Endothelial cell (in vitro differentiated cells): ENCODE results near the gene IL24. TPM values are rescaled to one million over a fixed set of nuclear protein-coding genes. Genes with fewer than 3 reads are reported as not detected.

ENCODE experiments used
- DNase-seq: peaks from one replicate; pipeline ENCODE4 v3.0.0; 2021; ENCODE audit warnings: low spot score
- H3K27ac Mint-ChIP-seq: one replicate; pipeline ENCODE4 v1.8.0; 2021; ENCODE audit warnings: mixed read lengths, inconsistent platforms; ENCODE audit not compliant: unreplicated experiment
- H3K27me3 Mint-ChIP-seq: one replicate; pipeline ENCODE4 v1.8.0; 2021; ENCODE audit warnings: mild to moderate bottlenecking, moderate library complexity, mixed read lengths, inconsistent platforms; ENCODE audit not compliant: unreplicated experiment
- H3K36me3 Mint-ChIP-seq: one replicate; pipeline ENCODE4 v1.8.0; 2021; ENCODE audit warnings: mild to moderate bottlenecking, low read depth, mixed read lengths, inconsistent platforms; ENCODE audit not compliant: unreplicated experiment
- H3K4me1 Mint-ChIP-seq: one replicate; pipeline ENCODE4 v1.8.0; 2021; ENCODE audit warnings: mild to moderate bottlenecking, mixed read lengths, inconsistent platforms; ENCODE audit not compliant: unreplicated experiment
- H3K4me3 Mint-ChIP-seq: one replicate; pipeline ENCODE4 v1.8.0; 2021; ENCODE audit warnings: mild to moderate bottlenecking, mixed read lengths, inconsistent platforms; ENCODE audit not compliant: unreplicated experiment
- H3K9me3 Mint-ChIP-seq: one replicate; pipeline ENCODE4 v1.8.0; 2021; ENCODE audit warnings: mixed read lengths, inconsistent platforms; ENCODE audit not compliant: unreplicated experiment
- CTCF ChIP-seq: fragments of 200-600 bp; sonication (generic); IDR thresholded peaks from one replicate; pipeline ENCODE4 v1.5.0; 2021; ENCODE audit warnings: antibody characterized with exemption; ENCODE audit not compliant: unreplicated experiment
- total RNA-seq: library from RNA; stranded (reverse); fragmentation: NEBNext Ultra II Directional; extraction: Animal tissue kit (Norgen Biotek cat#: 25700); gene quantifications from one replicate; pipeline ENCODE4 v1.2.1, GENCODE V29; 2021; ENCODE audit not compliant: unreplicated experiment

Gene IL24
- total RNA-seq, 1 donor from 2014 or later = not detected

- peaks cover 4% of the 10 kb centered on the region for H3K9me3 Mint-ChIP-seq
Measured at GRCh38 chr1:206880314-206880713, 16.9 kb upstream of the IL24 start.

DNA sequence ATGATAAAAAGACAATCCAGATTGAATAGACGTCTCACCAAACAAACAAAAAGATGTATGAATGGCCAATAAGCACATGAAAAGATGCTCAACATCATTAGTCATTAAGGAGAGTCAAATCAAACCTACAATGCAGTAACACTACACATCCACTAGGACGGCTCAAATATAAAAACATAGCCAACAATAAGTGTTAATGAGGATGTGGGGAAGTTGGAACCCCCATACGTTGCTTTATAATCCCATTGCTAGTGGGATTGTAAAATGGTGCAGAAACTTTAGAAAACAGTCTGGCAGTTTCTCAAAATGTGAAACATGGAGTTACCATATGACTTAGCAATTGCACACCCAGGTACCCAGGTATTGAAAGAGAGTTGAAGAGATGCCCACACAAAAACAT is 14.7 kb upstream of the IL24 start:
- peaks cover under 1% of the 10 kb centered on the region for H3K36me3 Mint-ChIP-seq
- DNase-seq = no peak
- no peaks in the 10 kb centered on the region for H3K9me3 Mint-ChIP-seq
- no peaks in the 10 kb centered on the region for H3K27me3 Mint-ChIP-seq
- no peaks in the 10 kb centered on the region for H3K4me1 Mint-ChIP-seq
- peak; percentile 52 for TF ChIP-seq CTCF
- no peak overlapping the region for H3K27ac Mint-ChIP-seq
- H3K4me3 Mint-ChIP-seq = no peak overlapping the region

More at GRCh38 chr1:206880314-206880713, 16.9 kb upstream of the IL24 start:
- no peak for TF ChIP-seq CTCF
- DNase-seq = no peak
- no peaks in the 10 kb centered on the region for H3K27me3 Mint-ChIP-seq
- peaks cover 3% of the 10 kb centered on the region for H3K36me3 Mint-ChIP-seq
- H3K27ac Mint-ChIP-seq = no peak overlapping the region
- no peak overlapping the region for H3K4me3 Mint-ChIP-seq
- no peaks in the 10 kb centered on the region for H3K4me1 Mint-ChIP-seq

DNA sequence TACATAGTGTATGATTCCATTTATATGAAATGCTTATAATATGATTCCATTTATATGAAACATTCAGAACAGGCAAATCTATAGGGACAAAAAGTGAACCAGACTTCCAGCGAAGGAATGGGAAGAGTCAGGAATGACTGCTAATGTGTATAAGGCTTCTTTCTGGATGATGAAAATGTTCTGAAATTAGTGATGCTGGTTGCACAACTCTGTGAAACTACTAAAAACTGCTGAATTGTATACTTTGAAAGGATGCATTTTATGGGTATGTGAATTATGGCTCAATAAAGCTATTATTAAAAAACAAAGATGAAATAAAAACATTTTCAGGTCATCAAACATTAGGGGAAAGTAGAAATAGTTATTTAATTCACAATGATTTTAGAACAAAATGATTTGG is 14.1 kb upstream of the IL24 start:
- no peaks in the 10 kb centered on the region for H3K36me3 Mint-ChIP-seq
- DNase-seq = no peak

DNA sequence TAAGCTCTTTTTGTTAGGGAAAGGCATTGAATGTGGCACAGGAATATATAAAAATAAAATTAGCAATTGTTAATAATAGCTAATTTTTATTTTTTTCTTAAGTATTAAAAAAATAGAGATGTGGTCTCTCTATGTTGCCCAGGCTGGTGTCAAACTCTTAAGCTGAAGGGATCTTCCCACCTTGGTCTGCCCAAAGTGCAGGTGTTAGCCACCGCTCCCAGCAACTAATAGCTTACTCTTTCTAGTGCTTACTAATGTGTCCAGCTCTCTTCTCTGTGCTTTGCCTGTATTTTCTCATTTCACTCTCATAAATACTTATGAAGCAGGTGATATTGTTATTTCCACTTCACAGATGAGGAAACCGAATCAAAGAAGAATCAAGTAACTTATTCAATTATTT is 13.4 kb upstream of the IL24 start:
- no peaks in the 10 kb centered on the region for H3K36me3 Mint-ChIP-seq
- H3K27ac Mint-ChIP-seq = no peak overlapping the region
- no peak for DNase-seq
- H3K4me3 Mint-ChIP-seq = no peak overlapping the region
- peaks cover 1% of the 10 kb centered on the region for H3K27me3 Mint-ChIP-seq
- H3K9me3 Mint-ChIP-seq = no peaks in the 10 kb centered on the region
- no peaks in the 10 kb centered on the region for H3K4me1 Mint-ChIP-seq
- TF ChIP-seq CTCF = no peak

More for the DNA sequence above, 14.1 kb upstream of the IL24 start:
- Mint-ChIP-seq H3K27ac (no peak overlapping the region), H3K4me1 (no peaks in the 10 kb centered on the region), H3K9me3 (no peaks in the 10 kb centered on the region), H3K27me3 (no peaks in the 10 kb centered on the region), H3K4me3 (no peak overlapping the region)
- no peak for TF ChIP-seq CTCF

DNA sequence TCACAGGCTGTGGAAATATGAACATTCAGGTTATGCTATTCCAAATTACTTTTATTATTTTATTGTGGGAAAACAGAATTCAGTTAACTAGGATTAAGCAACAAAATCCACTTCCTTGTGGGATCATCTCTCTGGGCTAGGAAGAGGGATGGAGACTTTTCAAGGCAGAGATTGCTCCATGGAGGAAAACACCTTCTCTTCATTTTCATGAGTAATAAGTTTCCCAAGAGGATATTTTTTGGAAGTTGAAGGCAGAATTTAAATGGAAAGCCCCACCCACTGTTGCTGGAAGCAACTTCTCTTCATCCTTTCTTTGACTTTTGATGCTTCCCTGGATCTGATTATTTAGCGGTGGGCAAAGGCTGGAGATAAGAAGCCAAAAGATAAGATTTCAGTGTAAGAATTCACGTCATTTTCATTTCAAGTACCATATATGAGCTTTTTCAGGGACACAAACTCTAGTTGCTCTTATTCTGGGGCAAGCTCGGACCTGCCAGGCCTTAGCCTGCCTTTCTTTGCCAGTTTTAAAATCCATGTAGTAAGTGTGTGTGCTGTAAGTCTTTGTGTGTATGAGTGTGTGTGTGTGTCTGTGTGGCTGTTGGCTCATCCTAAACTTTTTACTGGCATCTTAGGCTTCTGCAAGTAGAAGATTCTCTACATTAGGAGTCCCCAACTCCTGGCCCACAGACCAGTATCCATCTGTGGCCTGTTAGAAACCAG is 11.7 kb upstream of the IL24 start:
- no peak overlapping the region for H3K27ac Mint-ChIP-seq

More for the DNA sequence above, 11.7 kb upstream of the IL24 start:
- no peaks in the 10 kb centered on the region for H3K36me3 Mint-ChIP-seq
- no peaks in the 10 kb centered on the region for H3K4me1 Mint-ChIP-seq
- no peaks in the 10 kb centered on the region for H3K9me3 Mint-ChIP-seq
- no peak for DNase-seq
- TF ChIP-seq CTCF = no peak
- H3K27me3 Mint-ChIP-seq = peaks cover 1% of the 10 kb centered on the region
- no peak overlapping the region for H3K4me3 Mint-ChIP-seq
